ENCODE data around the gene RAB11FIP4. TPM values are rescaled to one million over a fixed set of nuclear protein-coding genes. Genes with fewer than 3 reads are reported as not detected.

The RAB11FIP4 gene
- total and polyA plus RNA-seq, 2 of the 13 experiments (the other 11 are each of a cell fraction or from before 2014, with no cell fraction given), result 28.0 to 89.3 TPM

GRCh38 chr17:31394544-31394943 lies 3.1 kb downstream of the RAB11FIP4 start (continued):
- TF ChIP-seq SIN3A (IDR thresholded peaks at IDR 0.05; ENCODE audit: borderline replicate concordance, low read depth, low read length) (peak; percentile 49; the same call in 1 of the 2 replicates), ZFP36L2 (CRISPR knock-in tag; IDR thresholded peaks at IDR 0.05) (peak; percentile 84; the same call in 1 of the 2 replicates), ZNF597 (CRISPR knock-in tag; IDR thresholded peaks at IDR 0.05) (no peak), ZNF777 (CRISPR knock-in tag; IDR thresholded peaks at IDR 0.05) (no peak), ELK4 (CRISPR knock-in tag; IDR thresholded peaks at IDR 0.05; ENCODE audit: borderline replicate concordance) (no peak), MIER2 (CRISPR knock-in tag; IDR thresholded peaks at IDR 0.05) (peak; percentile 98), NR2C2 (CRISPR knock-in tag; IDR thresholded peaks at IDR 0.05; ENCODE audit: borderline replicate concordance) (no peak), MTA3 (CRISPR knock-in tag; IDR thresholded peaks at IDR 0.05) (no peak), ZNF160 (CRISPR knock-in tag; IDR thresholded peaks at IDR 0.05) (0 out of 2 replicates have a peak, but pooled peaks have one; percentile 54), IKZF1 (IDR thresholded peaks at IDR 0.05) (no peak), ZNF572 (CRISPR knock-in tag; IDR thresholded peaks at IDR 0.05) (no peak), KDM4B (CRISPR knock-in tag; IDR thresholded peaks at IDR 0.05) (peak; percentile 90; the same call in 1 of the 2 replicates), SP4 (CRISPR knock-in tag; IDR thresholded peaks at IDR 0.05) (no peak), RBM22 (optimal IDR thresholded peaks at IDR 0.05; ENCODE audit: low read length) (no peak), ZNF232 (CRISPR knock-in tag; IDR thresholded peaks at IDR 0.05; ENCODE audit: borderline replicate concordance) (peak; percentile 94), THAP11 (CRISPR knock-in tag; IDR thresholded peaks at IDR 0.05) (no peak), KDM6A (CRISPR knock-in tag; IDR thresholded peaks at IDR 0.05; ENCODE audit: low read depth) (no peak), MZF1 (CRISPR knock-in tag; IDR thresholded peaks at IDR 0.05; ENCODE audit: borderline replicate concordance) (no peak)
- TF ChIP-seq, protein P1, sequence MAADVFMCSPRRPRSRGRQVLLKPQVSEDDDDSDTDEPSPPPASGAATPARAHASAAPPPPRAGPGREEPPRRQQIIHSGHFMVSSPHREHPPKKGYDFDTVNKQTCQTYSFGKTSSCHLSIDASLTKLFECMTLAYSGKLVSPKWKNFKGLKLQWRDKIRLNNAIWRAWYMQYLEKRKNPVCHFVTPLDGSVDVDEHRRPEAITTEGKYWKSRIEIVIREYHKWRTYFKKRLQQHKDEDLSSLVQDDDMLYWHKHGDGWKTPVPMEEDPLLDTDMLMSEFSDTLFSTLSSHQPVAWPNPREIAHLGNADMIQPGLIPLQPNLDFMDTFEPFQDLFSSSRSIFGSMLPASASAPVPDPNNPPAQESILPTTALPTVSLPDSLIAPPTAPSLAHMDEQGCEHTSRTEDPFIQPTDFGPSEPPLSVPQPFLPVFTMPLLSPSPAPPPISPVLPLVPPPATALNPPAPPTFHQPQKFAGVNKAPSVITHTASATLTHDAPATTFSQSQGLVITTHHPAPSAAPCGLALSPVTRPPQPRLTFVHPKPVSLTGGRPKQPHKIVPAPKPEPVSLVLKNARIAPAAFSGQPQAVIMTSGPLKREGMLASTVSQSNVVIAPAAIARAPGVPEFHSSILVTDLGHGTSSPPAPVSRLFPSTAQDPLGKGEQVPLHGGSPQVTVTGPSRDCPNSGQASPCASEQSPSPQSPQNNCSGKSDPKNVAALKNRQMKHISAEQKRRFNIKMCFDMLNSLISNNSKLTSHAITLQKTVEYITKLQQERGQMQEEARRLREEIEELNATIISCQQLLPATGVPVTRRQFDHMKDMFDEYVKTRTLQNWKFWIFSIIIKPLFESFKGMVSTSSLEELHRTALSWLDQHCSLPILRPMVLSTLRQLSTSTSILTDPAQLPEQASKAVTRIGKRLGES (CRISPR knock-in tag; IDR thresholded peaks at IDR 0.05; ENCODE audit: borderline replicate concordance), result peak; percentile 78; the same call in 1 of the 2 replicates
- TF ChIP-seq, protein P2, sequence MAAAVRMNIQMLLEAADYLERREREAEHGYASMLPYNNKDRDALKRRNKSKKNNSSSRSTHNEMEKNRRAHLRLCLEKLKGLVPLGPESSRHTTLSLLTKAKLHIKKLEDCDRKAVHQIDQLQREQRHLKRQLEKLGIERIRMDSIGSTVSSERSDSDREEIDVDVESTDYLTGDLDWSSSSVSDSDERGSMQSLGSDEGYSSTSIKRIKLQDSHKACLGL (CRISPR knock-in tag; IDR thresholded peaks at IDR 0.05), result no peak
- TF ChIP-seq, protein P3, sequence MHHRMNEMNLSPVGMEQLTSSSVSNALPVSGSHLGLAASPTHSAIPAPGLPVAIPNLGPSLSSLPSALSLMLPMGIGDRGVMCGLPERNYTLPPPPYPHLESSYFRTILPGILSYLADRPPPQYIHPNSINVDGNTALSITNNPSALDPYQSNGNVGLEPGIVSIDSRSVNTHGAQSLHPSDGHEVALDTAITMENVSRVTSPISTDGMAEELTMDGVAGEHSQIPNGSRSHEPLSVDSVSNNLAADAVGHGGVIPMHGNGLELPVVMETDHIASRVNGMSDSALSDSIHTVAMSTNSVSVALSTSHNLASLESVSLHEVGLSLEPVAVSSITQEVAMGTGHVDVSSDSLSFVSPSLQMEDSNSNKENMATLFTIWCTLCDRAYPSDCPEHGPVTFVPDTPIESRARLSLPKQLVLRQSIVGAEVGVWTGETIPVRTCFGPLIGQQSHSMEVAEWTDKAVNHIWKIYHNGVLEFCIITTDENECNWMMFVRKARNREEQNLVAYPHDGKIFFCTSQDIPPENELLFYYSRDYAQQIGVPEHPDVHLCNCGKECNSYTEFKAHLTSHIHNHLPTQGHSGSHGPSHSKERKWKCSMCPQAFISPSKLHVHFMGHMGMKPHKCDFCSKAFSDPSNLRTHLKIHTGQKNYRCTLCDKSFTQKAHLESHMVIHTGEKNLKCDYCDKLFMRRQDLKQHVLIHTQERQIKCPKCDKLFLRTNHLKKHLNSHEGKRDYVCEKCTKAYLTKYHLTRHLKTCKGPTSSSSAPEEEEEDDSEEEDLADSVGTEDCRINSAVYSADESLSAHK (CRISPR knock-in tag; IDR thresholded peaks at IDR 0.05; ENCODE audit: borderline replicate concordance), result no peak

All from HepG2 (cell line).